ENCODE data around the gene RNF31.

Gene RNF31

GRCh38 chr14:24160850-24161804, 13.8 kb downstream of the RNF31 start, which contains the start of gene IRF9:
TSS of gene IRF9 (plus strand) at chr14:24161265. CDS start at chr14:24162145, 880 bp downstream.
- DNase-seq, result peak; percentile 90

- no peak for DNase-seq
These were observed 14.8 kb downstream of the RNF31 start for GRCh38 chr14:24162093-24162492.

- DNase-seq, result no peak
These were observed 17.3 kb downstream of the RNF31 start for GRCh38 chr14:24164518-24164991.

- no peak for DNase-seq
These were observed 18.5 kb downstream of the RNF31 start for GRCh38 chr14:24165785-24166184.

- DNase-seq, result no peak
These were observed 20.3 kb downstream of the RNF31 start for GRCh38 chr14:24167469-24168114.

- DNase-seq, result peak; percentile 100
These were observed 24.3 kb downstream of the RNF31 start, which contains the start of gene REC8 for GRCh38 chr14:24171422-24172260. TSS of gene REC8 (plus strand) at chr14:24172080. CDS start at chr14:24172553, 473 bp downstream.

- DNase-seq, result peak; percentile 63
These were observed 25.1 kb downstream of the RNF31 start for GRCh38 chr14:24172261-24172860.

GRCh38 chr14:24172871-24173281, 25.6 kb downstream of the RNF31 start:
- DNase-seq, result no peak

GRCh38 chr14:24176599-24176998, 29.3 kb downstream of the RNF31 start:
- no peak for DNase-seq

GRCh38 chr14:24177041-24177825, 29.9 kb downstream of the RNF31 start:
- DNase-seq, result no peak

- no peak for DNase-seq
These were observed 30.6 kb downstream of the RNF31 start for GRCh38 chr14:24177891-24178290.

GRCh38 chr14:24178399-24179178, 31.3 kb downstream of the RNF31 start:
- no peak for DNase-seq

GRCh38 chr14:24179294-24179960, 32.1 kb downstream of the RNF31 start:
- no peak for DNase-seq

GRCh38 chr14:24179961-24180796, 32.9 kb downstream of the RNF31 start:
- no peak for DNase-seq

- no peak for DNase-seq
These were observed 34.2 kb downstream of the RNF31 start for GRCh38 chr14:24181371-24182077.

- DNase-seq, result no peak
These were observed 35.0 kb downstream of the RNF31 start for GRCh38 chr14:24182110-24182882.

- DNase-seq, result no peak
These were observed 35.8 kb downstream of the RNF31 start for GRCh38 chr14:24183014-24183481.
